DMS114 treated with DMSO at 0.1 percent for 48 hours (cell line): ENCODE results near the gene FGD1.

Experiments
- DNase-seq: peaks from one replicate; lab custom pipeline; 2025; ENCODE audit not compliant: unreplicated experiment; lab: John Stamatoyannopoulos, UW

The FGD1 gene

GRCh38 chrX:54407266-54407665, 88.8 kb downstream of the FGD1 start:
- no peak for DNase-seq

- DNase-seq = no peak
Observed at GRCh38 chrX:54397113-54397512, 98.9 kb downstream of the FGD1 start.
